Kidney glomerular epithelial cell (primary cell): ENCODE results near the gene GAB2.

Experiments
- DNase-seq: peaks from one replicate; lab custom pipeline; 2025; lab: John Stamatoyannopoulos, UW

The GAB2 gene

GRCh38 chr11:78428266-78428636 is 10.6 kb upstream of the GAB2 start:
- DNase-seq, result no peak

- DNase-seq, result no peak
Observed at GRCh38 chr11:78427615-78428265, 10.1 kb upstream of the GAB2 start.

- no peak for DNase-seq
Observed at GRCh38 chr11:78426845-78427244, 9.2 kb upstream of the GAB2 start.

GRCh38 chr11:78425399-78426070 is 7.9 kb upstream of the GAB2 start:
- no peak for DNase-seq

- DNase-seq, result no peak
Observed at GRCh38 chr11:78424334-78425270, 7.0 kb upstream of the GAB2 start.

- no peak for DNase-seq
Observed at GRCh38 chr11:78423241-78423640, 5.6 kb upstream of the GAB2 start.

GRCh38 chr11:78420796-78421209 is 3.2 kb upstream of the GAB2 start:
- peak; percentile 79 for DNase-seq

- peak; percentile 79 for DNase-seq
Observed at GRCh38 chr11:78420255-78420764, 2.7 kb upstream of the GAB2 start.

GRCh38 chr11:78419327-78419726 is 1.7 kb upstream of the GAB2 start:
- peak; percentile 74 for DNase-seq

- DNase-seq, result no peak
Observed at GRCh38 chr11:78418584-78419211, 1.1 kb upstream of the GAB2 start.

- peak; percentile 18 for DNase-seq
Observed at GRCh38 chr11:78417888-78418583, 416 bp upstream of the GAB2 start.

- peak; percentile 63 for DNase-seq
Observed at GRCh38 chr11:78416285-78417174, 1.1 kb downstream of the GAB2 start.

- DNase-seq, result no peak
Observed at GRCh38 chr11:78415338-78415737, 2.3 kb downstream of the GAB2 start.

- peak; percentile 14 for DNase-seq
Observed at GRCh38 chr11:78414321-78415051, 3.1 kb downstream of the GAB2 start.

- DNase-seq, result no peak
Observed at GRCh38 chr11:78408619-78409018, 9.0 kb downstream of the GAB2 start.

- peak; percentile 39 for DNase-seq
Observed at GRCh38 chr11:78406568-78407196, 10.9 kb downstream of the GAB2 start.

- no peak for DNase-seq
Observed at GRCh38 chr11:78405805-78406204, 11.8 kb downstream of the GAB2 start.

- no peak for DNase-seq
Observed at GRCh38 chr11:78403781-78404180, 13.8 kb downstream of the GAB2 start.

- DNase-seq, result no peak
Observed at GRCh38 chr11:78402847-78403246, 14.8 kb downstream of the GAB2 start.
